Stimulated activated CD4-positive, alpha-beta T cell treated with anti-CD3 and anti-CD28 coated beads, Interleukin-15, amount 100 ng/mL, for 1 hour (primary cell): ENCODE data around the gene EXOC7.
"Not testable (repeated sequence)": the region's sequence is repeated elsewhere in the genome, so short reads cannot be mapped to it uniquely, and the experiment has no call there.

Source experiments
- DNase-seq, 2 donors: peaks; one replicate each; pipeline ENCODE4 v3.0.0-alpha.2; 2020; ENCODE audit warnings: low read depth in 1 of 2, low spot score in 1 of 2

The EXOC7 gene

GRCh38 chr17:76088041-76088867 is 15.3 kb downstream of the EXOC7 start:
- no peak for DNase-seq

- DNase-seq = no peak
These were observed 16.1 kb downstream of the EXOC7 start for GRCh38 chr17:76087531-76087930.

- no peak for DNase-seq
These were observed 17.2 kb downstream of the EXOC7 start for GRCh38 chr17:76086384-76086783.

GRCh38 chr17:76085731-76086366 is 17.7 kb downstream of the EXOC7 start:
- DNase-seq = no peak

GRCh38 chr17:76085066-76085730 is 18.4 kb downstream of the EXOC7 start:
- no peak for DNase-seq

GRCh38 chr17:76083536-76084182 is 19.9 kb downstream of the EXOC7 start:
- no peak for DNase-seq

- no peak for DNase-seq
These were observed 21.0 kb downstream of the EXOC7 start for GRCh38 chr17:76082326-76083251.

GRCh38 chr17:76081295-76082210 is 22.0 kb downstream of the EXOC7 start:
- DNase-seq = no peak

- DNase-seq = no peak
These were observed 22.8 kb downstream of the EXOC7 start for GRCh38 chr17:76080768-76081287.

GRCh38 chr17:76079956-76080767 is 23.4 kb downstream of the EXOC7 start:
- no peak for DNase-seq

- DNase-seq = no peak
These were observed 24.0 kb downstream of the EXOC7 start for GRCh38 chr17:76079535-76079955.

- no peak for DNase-seq
These were observed 24.6 kb downstream of the EXOC7 start, which contains the start of gene ZACN for GRCh38 chr17:76078860-76079534. TSS of gene ZACN (plus strand) at chr17:76079182. CDS start at chr17:76079265, 83 bp downstream.

GRCh38 chr17:76078370-76078769 is 25.2 kb downstream of the EXOC7 start:
- not testable (repeated sequence) for DNase-seq

- DNase-seq = no peak
These were observed 25.9 kb downstream of the EXOC7 start for GRCh38 chr17:76077584-76078110.

- DNase-seq = no peak
These were observed 26.6 kb downstream of the EXOC7 start for GRCh38 chr17:76076765-76077583.

GRCh38 chr17:76076146-76076764 is 27.3 kb downstream of the EXOC7 start:
- DNase-seq = no peak
